KMS-11 (cell line): ENCODE results near the gene DBI.

Experiments
- H2AFZ ChIP-seq: fragments of 200-600 bp; sonication (generic); 2 replicates; pipeline ENCODE4 v1.6.1; 2016; ENCODE audit warnings: antibody characterized with exemption, mixed run types, low read depth
- H3K27ac ChIP-seq: fragments of 200-600 bp; sonication (generic); 2 replicates; pipeline ENCODE4 v1.6.1; 2016; ENCODE audit warnings: mild to moderate bottlenecking, mixed run types
- H3K27me3 ChIP-seq: fragments of 200-600 bp; sonication (generic); 2 replicates; pipeline ENCODE4 v1.6.1; 2017; ENCODE audit warnings: mild to moderate bottlenecking, low read depth, mixed run types, moderate library complexity; ENCODE audit not compliant: insufficient read depth
- H3K36me3 ChIP-seq: fragments of 200-600 bp; sonication (generic); 2 replicates; pipeline ENCODE4 v1.6.1; 2017; ENCODE audit warnings: mild to moderate bottlenecking, mixed run types; ENCODE audit not compliant: insufficient read depth
- H3K4me1 ChIP-seq: fragments of 200-600 bp; sonication (generic); 2 replicates; pipeline ENCODE4 v1.6.1; 2016; ENCODE audit warnings: mild to moderate bottlenecking, low read depth, mixed run types; ENCODE audit not compliant: poor library complexity, severe bottlenecking
- H3K4me2 ChIP-seq: fragments of 200-600 bp; sonication (generic); 2 replicates; pipeline ENCODE4 v1.7.0; 2016; ENCODE audit warnings: mild to moderate bottlenecking, mixed run types
- H3K4me3 ChIP-seq: fragments of 200-600 bp; sonication (generic); IDR thresholded peaks from 2 replicates; pipeline ENCODE4 v1.6.1; 2017; ENCODE audit warnings: low read depth, low read length, mixed read lengths; ENCODE audit not compliant: insufficient read depth
- H3K79me2 ChIP-seq: fragments of 200-600 bp; sonication (generic); 2 replicates; pipeline ENCODE4 v1.6.1; 2016; ENCODE audit warnings: low read depth, mixed run types; ENCODE audit not compliant: insufficient read depth
- H3K9ac ChIP-seq: fragments of 200-600 bp; sonication (generic); 2 replicates; pipeline ENCODE4 v1.6.1; 2016; ENCODE audit warnings: mild to moderate bottlenecking, mixed run types
- H4K20me1 ChIP-seq: fragments of 200-600 bp; sonication (generic); 2 replicates; pipeline ENCODE4 v1.6.1; 2016; ENCODE audit warnings: mild to moderate bottlenecking, mixed run types; ENCODE audit not compliant: insufficient read depth
- TF ChIP-seq, protein P1 (sequence below): fragments of 200-600 bp; sonication (generic); conservative IDR thresholded peaks from 2 replicates; pipeline ENCODE4 v1.6.1; 2017; ENCODE audit warnings: low read depth, mild to moderate bottlenecking, antibody characterized with exemption, low read length, moderate library complexity, mixed read lengths

DBI gene

GRCh38 chr2:119383410-119384140 is 16.8 kb downstream of the DBI start:
- Histone ChIP-seq H3K9ac (no peak overlapping the region), H3K27me3 (no peaks in the 10 kb centered on the region), H3K36me3 (no peaks in the 10 kb centered on the region), H2AFZ (no peak overlapping the region), H3K79me2 (no peaks in the 10 kb centered on the region), H3K27ac (no peak overlapping the region), H3K4me1 (no peaks in the 10 kb centered on the region), H3K4me2 (no peak overlapping the region), H4K20me1 (no peaks in the 10 kb centered on the region), H3K4me3 (no peak overlapping the region)
- TF ChIP-seq, protein P1, sequence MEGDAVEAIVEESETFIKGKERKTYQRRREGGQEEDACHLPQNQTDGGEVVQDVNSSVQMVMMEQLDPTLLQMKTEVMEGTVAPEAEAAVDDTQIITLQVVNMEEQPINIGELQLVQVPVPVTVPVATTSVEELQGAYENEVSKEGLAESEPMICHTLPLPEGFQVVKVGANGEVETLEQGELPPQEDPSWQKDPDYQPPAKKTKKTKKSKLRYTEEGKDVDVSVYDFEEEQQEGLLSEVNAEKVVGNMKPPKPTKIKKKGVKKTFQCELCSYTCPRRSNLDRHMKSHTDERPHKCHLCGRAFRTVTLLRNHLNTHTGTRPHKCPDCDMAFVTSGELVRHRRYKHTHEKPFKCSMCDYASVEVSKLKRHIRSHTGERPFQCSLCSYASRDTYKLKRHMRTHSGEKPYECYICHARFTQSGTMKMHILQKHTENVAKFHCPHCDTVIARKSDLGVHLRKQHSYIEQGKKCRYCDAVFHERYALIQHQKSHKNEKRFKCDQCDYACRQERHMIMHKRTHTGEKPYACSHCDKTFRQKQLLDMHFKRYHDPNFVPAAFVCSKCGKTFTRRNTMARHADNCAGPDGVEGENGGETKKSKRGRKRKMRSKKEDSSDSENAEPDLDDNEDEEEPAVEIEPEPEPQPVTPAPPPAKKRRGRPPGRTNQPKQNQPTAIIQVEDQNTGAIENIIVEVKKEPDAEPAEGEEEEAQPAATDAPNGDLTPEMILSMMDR = no peak

GRCh38 chr2:119384971-119385370 is 18.2 kb downstream of the DBI start:
- Histone ChIP-seq H3K4me3 (no peak overlapping the region), H3K4me1 (no peaks in the 10 kb centered on the region), H3K27me3 (no peaks in the 10 kb centered on the region), H3K36me3 (no peaks in the 10 kb centered on the region), H3K9ac (no peak overlapping the region), H3K27ac (no peak overlapping the region), H3K79me2 (no peaks in the 10 kb centered on the region), H2AFZ (no peak overlapping the region), H3K4me2 (no peak overlapping the region), H4K20me1 (no peaks in the 10 kb centered on the region)
- TF ChIP-seq, protein P1 = no peak

DNA sequence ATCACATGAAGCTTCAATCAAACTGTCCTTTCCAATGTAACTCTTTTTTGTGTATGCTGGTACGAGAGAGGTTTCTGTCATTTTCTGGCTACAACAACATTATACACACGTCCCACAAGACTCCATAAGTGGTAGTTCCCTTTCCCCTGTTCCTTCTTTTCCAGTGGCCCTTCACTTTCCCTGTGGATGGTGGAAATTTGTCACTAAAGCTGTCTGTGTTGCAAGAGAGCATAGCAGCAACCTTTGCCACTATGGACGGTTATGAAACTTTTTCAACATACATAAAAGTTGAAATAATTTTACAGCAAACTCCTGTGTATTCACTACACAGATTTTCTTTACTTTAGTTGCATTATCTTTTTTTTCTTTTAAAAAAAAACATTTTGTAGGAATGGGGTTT is 18.7 kb downstream of the DBI start:
- no peaks in the 10 kb centered on the region for H3K79me2 ChIP-seq
- no peak overlapping the region for H3K9ac ChIP-seq
- H3K4me3 ChIP-seq = no peak overlapping the region
- TF ChIP-seq, protein P1 = no peak
- H3K4me2 ChIP-seq = no peak overlapping the region
- no peaks in the 10 kb centered on the region for H3K4me1 ChIP-seq
- no peaks in the 10 kb centered on the region for H3K27me3 ChIP-seq
- no peaks in the 10 kb centered on the region for H4K20me1 ChIP-seq
- H3K36me3 ChIP-seq = no peaks in the 10 kb centered on the region
- H3K27ac ChIP-seq = no peak overlapping the region
- no peak overlapping the region for H2AFZ ChIP-seq

- H3K79me2 ChIP-seq = no peaks in the 10 kb centered on the region
- no peak overlapping the region for H3K4me3 ChIP-seq
- H3K9ac ChIP-seq = no peak overlapping the region
- TF ChIP-seq, protein P1 = no peak
- no peak overlapping the region for H3K27ac ChIP-seq
- no peaks in the 10 kb centered on the region for H3K4me1 ChIP-seq
- H4K20me1 ChIP-seq = no peaks in the 10 kb centered on the region
- H3K4me2 ChIP-seq = no peak overlapping the region
- H2AFZ ChIP-seq = no peak overlapping the region
- H3K27me3 ChIP-seq = no peaks in the 10 kb centered on the region
- no peaks in the 10 kb centered on the region for H3K36me3 ChIP-seq
These were observed 20.8 kb downstream of the DBI start for GRCh38 chr2:119387381-119388129.
